Lung microvascular endothelial cell (primary cell): ENCODE results near the gene TUBA3E. TPM values are rescaled to one million over a fixed set of nuclear protein-coding genes. Genes with fewer than 3 reads are reported as not detected.
"Not testable (repeated sequence)": the region's sequence is repeated elsewhere in the genome, so short reads cannot be mapped to it uniquely, and the experiment has no call there.

ENCODE experiments used
- DNase-seq, 2 donors: peaks; one replicate each; pipeline versions ENCODE4 v3.0.0 to v3.0.0-alpha.2; 2010; ENCODE audit warnings: low read depth in 2 of 2
- total RNA-seq: library from RNA; depleted of rRNA; stranded (reverse); fragments of >200 nt; gene quantifications from 2 replicates; pipeline ENCODE4 v1.2.1, GENCODE V29; 2014

Gene TUBA3E
- total RNA-seq, 1 donor from 2014 or later = not detected

- not testable (repeated sequence) for DNase-seq
These were observed 6.9 kb downstream of the TUBA3E start for GRCh38 chr2:130191319-130191718.

- no peak for DNase-seq
These were observed 8.0 kb downstream of the TUBA3E start for GRCh38 chr2:130190237-130190636.

- DNase-seq = not testable (repeated sequence)
These were observed 9.3 kb downstream of the TUBA3E start for GRCh38 chr2:130188958-130189357.

- not testable (repeated sequence) for DNase-seq
These were observed 10.1 kb downstream of the TUBA3E start for GRCh38 chr2:130187859-130188792.

- no peak for DNase-seq
These were observed 11.0 kb downstream of the TUBA3E start for GRCh38 chr2:130187268-130187667.

GRCh38 chr2:130186391-130186790, 11.8 kb downstream of the TUBA3E start:
- DNase-seq = no peak

GRCh38 chr2:130185896-130186295, 12.3 kb downstream of the TUBA3E start:
- DNase-seq = no peak

GRCh38 chr2:130185436-130185835, 12.8 kb downstream of the TUBA3E start:
- no peak for DNase-seq

- DNase-seq = peak in 1 of 2 donors; percentile 17
These were observed 14.5 kb downstream of the TUBA3E start for GRCh38 chr2:130183512-130184373.

GRCh38 chr2:130182826-130183511, 15.3 kb downstream of the TUBA3E start:
- DNase-seq = peak; percentile 44 to 66

GRCh38 chr2:130181880-130182682, 16.2 kb downstream of the TUBA3E start, which contains the start of gene MZT2B:
MZT2B (plus strand) TSS chr2:130182262; CDS start chr2:130182283, 21 bp downstream.
- DNase-seq = peak; percentile 85 to 92

- DNase-seq = peak; percentile 96 to 97
These were observed 16.8 kb downstream of the TUBA3E start, which contains the start of gene SMPD4 for GRCh38 chr2:130181325-130181879. SMPD4 (minus strand) TSS chr2:130181602; CDS start chr2:130176592, 5,010 bp downstream.

GRCh38 chr2:130180404-130181324, 17.6 kb downstream of the TUBA3E start:
- not testable (repeated sequence) for DNase-seq

GRCh38 chr2:130174866-130175265, 23.4 kb downstream of the TUBA3E start:
- not testable (repeated sequence) for DNase-seq

GRCh38 chr2:130169896-130170295, 28.3 kb downstream of the TUBA3E start:
- no peak for DNase-seq

- DNase-seq = peak in 1 of 2 donors; percentile 28
These were observed 29.1 kb downstream of the TUBA3E start for GRCh38 chr2:130169163-130169562.

GRCh38 chr2:130166611-130167010, 31.6 kb downstream of the TUBA3E start:
- DNase-seq = not testable (repeated sequence)

- DNase-seq = no peak
These were observed 32.8 kb downstream of the TUBA3E start for GRCh38 chr2:130165293-130166016.
